ENCODE results near the gene IP6K3. TPM values are rescaled to one million over a fixed set of nuclear protein-coding genes. Genes with fewer than 3 reads are reported as not detected.

Gene IP6K3
- total RNA-seq, 1 experiment from 2014 or later: 1.7 TPM

GRCh38 chr6:33745548-33745947 is 1.2 kb downstream of the IP6K3 start:
- H3K9me3 Mint-ChIP-seq (ENCODE audit: unreplicated experiment): no peaks in the 10 kb centered on the region
- H3K27me3 Mint-ChIP-seq (ENCODE audit: insufficient read depth, unreplicated experiment): no peaks in the 10 kb centered on the region
- H3K36me3 Mint-ChIP-seq (ENCODE audit: insufficient read depth, unreplicated experiment): peaks cover 7% of the 10 kb centered on the region
- ChIA-PET POLR2A (interaction anchor here (0.6 to 3.9 kb wide), 8 partner anchors 13 to 902 kb away, joined by 3 to 29 read pairs (median 4); partner anchors contain the start of genes ITPR3, PSMB8 and UQCC2), CTCF (interaction anchor here (0.7 to 12.4 kb wide), 10 partner anchors 8 to 160 kb away, joined by 3 to 228 read pairs (median 6); partner anchors contain the start of gene UQCC2)
- BruUV-seq (replicated peaks): no TSS peak
- H3K4me1 Mint-ChIP-seq (ENCODE audit: insufficient read depth, unreplicated experiment): peaks cover 58% of the 10 kb centered on the region
- H3K4me3 Mint-ChIP-seq (ENCODE audit: unreplicated experiment): peak overlapping the region; percentile 50
- no peak for DNase-seq (ENCODE audit: unreplicated experiment)
- intact Hi-C loops (cut with micrococcal nuclease): loop anchor here (2.0 kb wide), 1 partner anchor 17 kb away; no protein-coding TSS in a partner anchor
- TF ChIP-seq CTCF (IDR thresholded peaks at IDR 0.05; ENCODE audit: unreplicated experiment): no peak
- peak overlapping the region; percentile 85 for H3K27ac Mint-ChIP-seq (ENCODE audit: low read depth, unreplicated experiment)

GRCh38 chr6:33744895-33745546 is 1.7 kb downstream of the IP6K3 start:
- CTCF ChIA-PET: interaction anchor here (0.6 to 12.4 kb wide), 20 partner anchors 8 to 419 kb away, joined by 3 to 228 read pairs (median 5); partner anchors contain the start of gene UQCC2
- Mint-ChIP-seq H3K27me3 (ENCODE audit: insufficient read depth, unreplicated experiment) (no peaks in the 10 kb centered on the region), H3K4me1 (ENCODE audit: insufficient read depth, unreplicated experiment) (peaks cover 53% of the 10 kb centered on the region), H3K4me3 (ENCODE audit: unreplicated experiment) (peak overlapping the region; percentile 50), H3K36me3 (ENCODE audit: insufficient read depth, unreplicated experiment) (peaks cover 7% of the 10 kb centered on the region), H3K9me3 (ENCODE audit: unreplicated experiment) (no peaks in the 10 kb centered on the region), H3K27ac (ENCODE audit: low read depth, unreplicated experiment) (peak overlapping the region; percentile 85)
- DNase-seq (ENCODE audit: unreplicated experiment): no peak
- intact Hi-C loops (cut with micrococcal nuclease): loop anchor here (1.0 to 2.0 kb wide), 3 partner anchors 18 to 409 kb away; no protein-coding TSS in a partner anchor
- no TSS peak for BruUV-seq (replicated peaks)
- POLR2A ChIA-PET: interaction anchor here (0.6 to 3.9 kb wide), 10 partner anchors 13 to 319 kb away, joined by 3 to 29 read pairs (median 8); partner anchors contain the start of genes LEMD2 and UQCC2
- no peak for TF ChIP-seq CTCF (IDR thresholded peaks at IDR 0.05; ENCODE audit: unreplicated experiment)

- peak; percentile 97 for DNase-seq (ENCODE audit: unreplicated experiment)
- Mint-ChIP-seq H3K27me3 (ENCODE audit: insufficient read depth, unreplicated experiment) (no peaks in the 10 kb centered on the region), H3K36me3 (ENCODE audit: insufficient read depth, unreplicated experiment) (peaks cover 7% of the 10 kb centered on the region), H3K4me3 (ENCODE audit: unreplicated experiment) (peak overlapping the region; percentile 3), H3K9me3 (ENCODE audit: unreplicated experiment) (no peaks in the 10 kb centered on the region), H3K4me1 (ENCODE audit: insufficient read depth, unreplicated experiment) (peaks cover 45% of the 10 kb centered on the region), H3K27ac (ENCODE audit: low read depth, unreplicated experiment) (no peak overlapping the region)
- CTCF ChIA-PET: interaction anchor here (0.6 to 12.4 kb wide), 21 partner anchors 9 to 620 kb away, joined by 3 to 228 read pairs (median 4); partner anchors contain the start of gene UQCC2
- intact Hi-C loops (cut with micrococcal nuclease): loop anchor here (1.0 to 2.0 kb wide), 3 partner anchors 19 to 410 kb away; no protein-coding TSS in a partner anchor
- BruUV-seq (replicated peaks): no TSS peak
- TF ChIP-seq CTCF (IDR thresholded peaks at IDR 0.05; ENCODE audit: unreplicated experiment): peak; percentile 74
- POLR2A ChIA-PET: interaction anchor here (0.9 to 3.9 kb wide), 11 partner anchors 14 to 318 kb away, joined by 3 to 29 read pairs (median 6); partner anchors contain the start of genes LEMD2 and UQCC2
These were observed 2.5 kb downstream of the IP6K3 start for GRCh38 chr6:33744001-33744848.

Data from MCF 10A (cell line).